Activated naive CD4-positive, alpha-beta T cell treated with anti-CD3 and anti-CD28 coated beads, Interleukin-2, amount 50 U/mL, for 72 hours (primary cell): ENCODE measurements around the gene YDJC. TPM values are rescaled to one million over a fixed set of nuclear protein-coding genes. Genes with fewer than 3 reads are reported as not detected.
A peak's percentile ranks its signal among the peaks of the same experiment; 100 is the strongest.
"Not testable (repeated sequence)": the region's sequence is repeated elsewhere in the genome, so short reads cannot be mapped to it uniquely, and the experiment has no call there.

Source experiments
- ATAC-seq, 2 donors: fragments of 150-1000 bp; cut with Tn5 transposase; 2 replicates each; pipeline ENCODE4 v1.10.0; 2021; ENCODE audit warnings: mild to moderate bottlenecking in 2 of 2, moderate library complexity in 2 of 2
- DNase-seq, 2 donors: peaks; one replicate each; pipeline ENCODE4 v3.0.0; 2021 to 2022; ENCODE audit warnings: low spot score in 2 of 2
- H3K27ac Mint-ChIP-seq, 2 donors: one replicate each; pipeline ENCODE4 v1.8.0; 2022; ENCODE audit warnings: mild to moderate bottlenecking in 2 of 2, mixed read lengths in 2 of 2
- H3K36me3 Mint-ChIP-seq, 2 donors: one replicate each; pipeline ENCODE4 v1.8.0; 2022; ENCODE audit warnings: mixed read lengths in 2 of 2
- H3K9me3 Mint-ChIP-seq, 2 donors: one replicate each; pipeline ENCODE4 v1.8.0; 2022; ENCODE audit warnings: mixed read lengths in 2 of 2
- total RNA-seq, 2 donors: library from RNA; stranded (reverse); gene quantifications; one replicate each; pipeline ENCODE4 v1.2.3, GENCODE V29; 2022

YDJC gene
- total RNA-seq, 2 donors from 2014 or later: 26.9 to 47.9 TPM

- peak in 1 of 2 donors; percentile 65 for DNase-seq
- ATAC-seq: peak in 1 of 2 donors; percentile 10
- H3K36me3 Mint-ChIP-seq: peaks cover 12 to 21% of the 10 kb centered on the region in 2 donors
- H3K27ac Mint-ChIP-seq: peak overlapping the region; percentile 33 to 92
- H3K9me3 Mint-ChIP-seq: no peaks in the 10 kb centered on the region
Measured at GRCh38 chr22:21624120-21624879, 5.5 kb downstream of the YDJC start.

- Mint-ChIP-seq H3K27ac (peak overlapping the region in 1 of 2 donors; percentile 87), H3K9me3 (no peaks in the 10 kb centered on the region), H3K36me3 (peaks cover 8 to 21% of the 10 kb centered on the region in 2 donors)
- ATAC-seq (no peak), DNase-seq (no peak)
Measured at GRCh38 chr22:21623648-21623970, 6.2 kb downstream of the YDJC start.

GRCh38 chr22:21622919-21623647 lies 6.7 kb downstream of the YDJC start:
- H3K27ac Mint-ChIP-seq: peak overlapping the region; percentile 40 to 87
- DNase-seq (no peak), ATAC-seq (no peak)
- peaks cover 4 to 16% of the 10 kb centered on the region in 2 donors for H3K36me3 Mint-ChIP-seq
- no peaks in the 10 kb centered on the region for H3K9me3 Mint-ChIP-seq

GRCh38 chr22:21622011-21622918 lies 7.6 kb downstream of the YDJC start:
- Mint-ChIP-seq H3K36me3 (peaks cover 0 to 8% of the 10 kb centered on the region in 2 donors), H3K27ac (peak overlapping the region; percentile 40 to 87), H3K9me3 (no peaks in the 10 kb centered on the region)
- DNase-seq: no peak
- no peak for ATAC-seq

GRCh38 chr22:21621025-21621424 lies 8.8 kb downstream of the YDJC start:
- no peaks in the 10 kb centered on the region for H3K36me3 Mint-ChIP-seq
- ATAC-seq: no peak
- H3K9me3 Mint-ChIP-seq: no peaks in the 10 kb centered on the region
- H3K27ac Mint-ChIP-seq: peak overlapping the region; percentile 44 to 69
- no peak for DNase-seq

- H3K27ac Mint-ChIP-seq: peak overlapping the region in 1 of 2 donors; percentile 94
- H3K9me3 Mint-ChIP-seq, DNase-seq, ATAC-seq: not testable (repeated sequence)
- peaks cover 0 to 13% of the 10 kb centered on the region in 2 donors for H3K36me3 Mint-ChIP-seq
Measured at GRCh38 chr22:21617337-21617736, 12.5 kb downstream of the YDJC start.

GRCh38 chr22:21615731-21616130 lies 14.1 kb downstream of the YDJC start:
- H3K9me3 Mint-ChIP-seq: no peaks in the 10 kb centered on the region
- ATAC-seq (no peak), DNase-seq (no peak)
- H3K36me3 Mint-ChIP-seq: peaks cover 0 to 13% of the 10 kb centered on the region in 2 donors
- H3K27ac Mint-ChIP-seq: peak overlapping the region; percentile 13 to 46

GRCh38 chr22:21613553-21614233 lies 16.1 kb downstream of the YDJC start:
- Mint-ChIP-seq H3K27ac (peak overlapping the region in 1 of 2 donors; percentile 82), H3K36me3 (peaks cover 0 to 13% of the 10 kb centered on the region in 2 donors), H3K9me3 (no peaks in the 10 kb centered on the region)
- DNase-seq: no peak
- ATAC-seq: no peak

GRCh38 chr22:21612858-21613257 lies 17.0 kb downstream of the YDJC start:
- Mint-ChIP-seq H3K36me3 (peaks cover 0 to 13% of the 10 kb centered on the region in 2 donors), H3K9me3 (no peaks in the 10 kb centered on the region), H3K27ac (no peak overlapping the region)
- ATAC-seq (no peak), DNase-seq (no peak)

GRCh38 chr22:21611210-21611977 lies 18.4 kb downstream of the YDJC start:
- no peaks in the 10 kb centered on the region for H3K9me3 Mint-ChIP-seq
- H3K27ac Mint-ChIP-seq: peak overlapping the region; percentile 7 to 78
- peaks cover 0 to 13% of the 10 kb centered on the region in 2 donors for H3K36me3 Mint-ChIP-seq
- DNase-seq: no peak
- ATAC-seq: no peak

- not testable (repeated sequence) for ATAC-seq, H3K27ac Mint-ChIP-seq, DNase-seq, H3K9me3 Mint-ChIP-seq
- peaks cover 0 to 12% of the 10 kb centered on the region in 2 donors for H3K36me3 Mint-ChIP-seq
Measured at GRCh38 chr22:21609556-21610157, 20.2 kb downstream of the YDJC start.

- no peak for DNase-seq
- no peaks in the 10 kb centered on the region for H3K9me3 Mint-ChIP-seq
- H3K36me3 Mint-ChIP-seq: no peaks in the 10 kb centered on the region
- ATAC-seq: peak in 1 of 2 donors; percentile 64
- peak overlapping the region; percentile 8 to 87 for H3K27ac Mint-ChIP-seq
Measured at GRCh38 chr22:21606775-21607174, 23.0 kb downstream of the YDJC start.

GRCh38 chr22:21605887-21606564 lies 23.8 kb downstream of the YDJC start:
- ATAC-seq (no peak), DNase-seq (no peak)
- H3K36me3 Mint-ChIP-seq: no peaks in the 10 kb centered on the region
- no peaks in the 10 kb centered on the region for H3K9me3 Mint-ChIP-seq
- peak overlapping the region; percentile 46 to 79 for H3K27ac Mint-ChIP-seq

GRCh38 chr22:21603973-21604372 lies 25.8 kb downstream of the YDJC start:
- Mint-ChIP-seq H3K27ac (peak overlapping the region in 1 of 2 donors; percentile 65), H3K9me3 (no peaks in the 10 kb centered on the region), H3K36me3 (no peaks in the 10 kb centered on the region)
- ATAC-seq (no peak), DNase-seq (no peak)

- Mint-ChIP-seq H3K9me3 (no peaks in the 10 kb centered on the region), H3K36me3 (no peaks in the 10 kb centered on the region), H3K27ac (no peak overlapping the region)
- no peak for ATAC-seq
- no peak for DNase-seq
Measured at GRCh38 chr22:21602579-21602978, 27.2 kb downstream of the YDJC start.
